HS-27A (cell line): ENCODE measurements around the gene IFT25.
"Not testable (repeated sequence)": the region's sequence is repeated elsewhere in the genome, so short reads cannot be mapped to it uniquely, and the experiment has no call there.

Experiments
- DNase-seq: peaks from one replicate; pipeline ENCODE4 v3.0.0-alpha.2; 2012; ENCODE audit warnings: low read depth, missing footprints

IFT25 gene

GRCh38 chr1:53945433-53946251 is at the start of gene IFT25:
Gene IFT25, minus strand, starts transcription at chr1:53945699. Its CDS starts 5,617 bp downstream, at chr1:53940082.
- DNase-seq = peak; percentile 86

- DNase-seq = not testable (repeated sequence)
Observed at GRCh38 chr1:53994516-53994915, 49.0 kb upstream of the IFT25 start.

- no peak for DNase-seq
Observed at GRCh38 chr1:53992085-53992874, 46.8 kb upstream of the IFT25 start.

GRCh38 chr1:53987880-53988279 is 42.4 kb upstream of the IFT25 start:
- DNase-seq = no peak

- no peak for DNase-seq
Observed at GRCh38 chr1:53986458-53986857, 41.0 kb upstream of the IFT25 start.

- DNase-seq = no peak
Observed at GRCh38 chr1:53984726-53985125, 39.2 kb upstream of the IFT25 start.

GRCh38 chr1:53982763-53983104 is 37.2 kb upstream of the IFT25 start:
- no peak for DNase-seq

GRCh38 chr1:53982034-53982762 is 36.7 kb upstream of the IFT25 start:
- no peak for DNase-seq

GRCh38 chr1:53981220-53981619 is 35.7 kb upstream of the IFT25 start:
- DNase-seq = no peak

GRCh38 chr1:53979712-53980450 is 34.4 kb upstream of the IFT25 start:
- DNase-seq = no peak

- DNase-seq = no peak
Observed at GRCh38 chr1:53975861-53976260, 30.4 kb upstream of the IFT25 start.

GRCh38 chr1:53971718-53972117 is 26.2 kb upstream of the IFT25 start:
- DNase-seq = no peak

GRCh38 chr1:53969323-53969722 is 23.8 kb upstream of the IFT25 start:
- not testable (repeated sequence) for DNase-seq

- no peak for DNase-seq
Observed at GRCh38 chr1:53968125-53968513, 22.6 kb upstream of the IFT25 start.

- DNase-seq = no peak
Observed at GRCh38 chr1:53967409-53968124, 22.1 kb upstream of the IFT25 start.

GRCh38 chr1:53966794-53967193 is 21.3 kb upstream of the IFT25 start:
- DNase-seq = no peak

- no peak for DNase-seq
Observed at GRCh38 chr1:53964109-53964508, 18.6 kb upstream of the IFT25 start.

- no peak for DNase-seq
Observed at GRCh38 chr1:53963460-53963859, 18.0 kb upstream of the IFT25 start.

GRCh38 chr1:53962395-53962794 is 16.9 kb upstream of the IFT25 start:
- no peak for DNase-seq

- no peak for DNase-seq
Observed at GRCh38 chr1:53959664-53960250, 14.3 kb upstream of the IFT25 start.
